NCI-H2107 treated with DMSO at 0.1 percent for 48 hours (cell line): Measurements from ENCODE around the gene MIX23.

Source experiments
- DNase-seq: peaks from one replicate; lab custom pipeline; 2025; ENCODE audit not compliant: unreplicated experiment; lab: John Stamatoyannopoulos, UW

The MIX23 gene

GRCh38 chr3:122353215-122353614 is 29.8 kb downstream of the MIX23 start:
- DNase-seq, result no peak

DNA sequence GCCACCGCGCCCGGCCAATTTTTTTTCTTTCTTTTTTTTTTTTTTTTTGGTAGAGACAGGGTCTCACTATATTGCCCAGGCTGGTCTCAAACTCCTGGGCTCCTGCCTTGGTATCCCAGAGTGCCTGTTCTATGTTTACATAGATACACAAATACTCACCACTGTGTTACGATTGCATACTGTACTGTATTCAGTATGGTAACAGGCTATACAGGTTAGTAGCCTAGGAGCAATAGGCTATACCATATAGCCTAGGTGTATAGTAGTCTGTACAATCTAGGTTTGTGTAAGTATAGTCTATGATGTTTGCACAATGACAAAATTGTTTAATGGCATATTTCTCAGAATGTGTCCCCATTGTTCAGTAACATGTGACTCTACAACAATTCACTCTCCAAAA is 31.4 kb downstream of the MIX23 start:
- DNase-seq, result no peak

DNA sequence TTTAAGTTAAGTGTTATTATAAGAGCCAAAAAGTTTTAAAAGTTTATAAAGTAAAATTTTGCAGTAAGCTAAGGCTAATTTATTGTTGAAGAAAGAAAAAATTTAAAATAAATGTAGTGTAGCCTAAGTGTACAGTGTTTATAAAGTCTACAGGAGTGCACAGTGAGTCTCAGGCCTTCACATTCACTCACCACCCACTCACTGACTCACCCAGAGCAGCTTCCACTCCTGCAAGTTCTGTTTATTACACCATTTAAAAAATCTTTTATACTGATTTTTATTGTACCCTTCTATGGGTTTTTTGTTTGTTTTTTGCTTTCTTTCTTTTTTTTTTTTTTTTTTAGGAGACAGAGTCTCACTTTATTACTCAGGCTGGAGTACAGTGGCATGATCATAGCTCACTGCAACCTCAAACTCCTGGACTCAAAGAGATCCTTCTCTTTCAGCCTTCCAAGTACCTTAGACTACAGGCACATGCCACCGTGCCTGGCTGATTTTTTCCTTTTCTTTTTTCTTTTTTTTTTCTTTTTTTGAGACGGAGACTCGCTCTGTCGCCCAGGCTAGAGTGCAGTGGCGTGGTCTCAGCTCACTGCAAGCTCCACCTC is 32.1 kb downstream of the MIX23 start:
- no peak for DNase-seq

- DNase-seq, result no peak
Observed at GRCh38 chr3:122349171-122349570, 33.9 kb downstream of the MIX23 start.

- no peak for DNase-seq
Observed at GRCh38 chr3:122343654-122344053, 39.4 kb downstream of the MIX23 start.

DNA sequence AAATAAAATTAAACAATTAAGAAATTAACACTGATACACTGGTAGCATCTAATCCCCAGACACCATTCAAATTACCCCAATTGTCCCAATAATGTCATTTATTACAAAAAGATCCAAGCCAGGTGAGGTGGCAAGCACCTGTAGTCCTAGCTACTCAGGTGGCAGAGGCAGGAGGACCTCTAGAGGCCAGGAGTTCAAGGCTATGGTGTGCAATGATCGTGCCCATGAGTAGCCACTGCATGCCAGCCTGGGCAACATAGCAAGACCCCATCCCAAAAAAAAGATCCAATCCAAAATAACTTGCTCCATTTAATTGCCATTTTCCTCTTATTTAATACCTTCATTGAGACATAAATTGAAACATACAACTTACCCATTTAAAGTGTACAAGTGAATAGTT is 40.2 kb downstream of the MIX23 start:
- no peak for DNase-seq

- DNase-seq, result no peak
Observed at GRCh38 chr3:122332551-122332950, 50.5 kb downstream of the MIX23 start.

DNA sequence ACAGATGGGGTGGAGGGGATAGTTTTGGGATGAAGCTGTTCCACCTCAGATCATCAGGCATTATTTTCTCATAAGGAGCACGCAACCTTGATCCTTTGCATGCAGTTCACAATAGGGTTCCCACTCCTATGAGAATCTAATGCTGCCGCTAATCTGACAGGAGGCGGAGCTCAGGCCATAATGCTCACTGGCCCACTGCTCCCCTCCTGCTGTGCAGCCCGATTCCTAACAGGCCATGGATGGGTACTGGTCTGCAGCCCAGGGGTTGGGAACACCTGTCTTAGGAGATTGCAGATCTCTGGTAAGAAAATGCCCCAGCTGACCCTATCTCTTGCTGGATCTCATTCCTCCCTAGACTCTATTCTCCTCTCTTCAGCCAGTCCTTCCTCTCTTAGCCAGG is 51.1 kb downstream of the MIX23 start:
- DNase-seq, result no peak

DNA sequence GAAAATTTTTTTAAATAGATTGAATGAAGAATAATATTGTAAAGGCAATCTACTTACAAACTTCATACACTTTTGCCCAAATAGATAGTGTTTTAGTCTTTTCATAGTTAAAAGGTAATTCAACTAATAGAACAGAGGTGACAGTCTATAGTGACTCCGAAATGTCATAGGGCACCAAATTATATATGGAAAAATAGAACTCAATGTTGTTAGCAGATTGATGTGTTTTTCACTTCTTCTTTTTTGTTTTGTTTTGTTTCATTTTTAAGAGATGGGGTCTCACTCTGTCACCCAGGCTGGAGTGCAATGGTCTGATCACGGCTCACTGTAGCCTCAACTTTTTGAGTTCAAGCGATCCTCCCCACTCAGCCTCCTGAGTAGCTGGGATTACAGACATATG is 57.3 kb downstream of the MIX23 start:
- no peak for DNase-seq

GRCh38 chr3:122324871-122325323 is 58.1 kb downstream of the MIX23 start, which contains the start of gene CSTA:
Gene CSTA (plus strand): TSS chr3:122325248. CDS start chr3:122325293, 45 bp downstream.
- DNase-seq, result no peak

GRCh38 chr3:122322095-122323075 is 60.6 kb downstream of the MIX23 start:
- DNase-seq, result no peak

- no peak for DNase-seq
Observed at GRCh38 chr3:122318620-122319019, 64.4 kb downstream of the MIX23 start.

- no peak for DNase-seq
Observed at GRCh38 chr3:122316368-122316767, 66.7 kb downstream of the MIX23 start.

GRCh38 chr3:122315619-122316018 is 67.4 kb downstream of the MIX23 start:
- no peak for DNase-seq

DNA sequence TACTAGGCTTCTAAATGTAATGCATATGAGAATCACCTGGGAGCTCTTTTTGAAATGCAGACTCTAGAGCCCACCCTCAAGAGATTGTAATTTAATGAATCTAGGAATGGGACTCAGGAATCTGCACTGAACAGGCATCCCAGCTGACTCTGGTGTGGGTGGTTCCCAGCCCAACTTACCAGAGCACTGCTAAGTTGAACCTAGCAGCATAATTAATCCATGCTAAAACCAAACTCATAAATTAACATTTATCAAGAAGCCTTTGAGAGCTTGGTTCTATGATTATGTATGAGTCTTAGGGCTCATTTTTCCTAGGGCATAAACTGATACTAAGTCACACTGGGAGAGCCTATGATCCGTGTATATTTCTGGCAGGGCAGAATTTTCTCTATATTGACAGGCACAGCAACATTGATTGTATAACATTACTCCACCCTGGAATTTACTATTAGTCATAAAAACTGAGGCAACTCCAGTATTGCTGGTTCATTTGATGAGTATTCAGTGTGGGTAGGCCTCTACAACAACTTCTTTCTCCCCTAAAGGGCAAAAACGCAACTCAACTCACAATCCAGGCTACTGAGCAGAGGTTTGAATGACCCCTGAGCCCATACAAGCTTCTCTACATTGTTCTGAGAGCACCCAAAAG is 68.7 kb downstream of the MIX23 start:
- DNase-seq, result no peak

DNA sequence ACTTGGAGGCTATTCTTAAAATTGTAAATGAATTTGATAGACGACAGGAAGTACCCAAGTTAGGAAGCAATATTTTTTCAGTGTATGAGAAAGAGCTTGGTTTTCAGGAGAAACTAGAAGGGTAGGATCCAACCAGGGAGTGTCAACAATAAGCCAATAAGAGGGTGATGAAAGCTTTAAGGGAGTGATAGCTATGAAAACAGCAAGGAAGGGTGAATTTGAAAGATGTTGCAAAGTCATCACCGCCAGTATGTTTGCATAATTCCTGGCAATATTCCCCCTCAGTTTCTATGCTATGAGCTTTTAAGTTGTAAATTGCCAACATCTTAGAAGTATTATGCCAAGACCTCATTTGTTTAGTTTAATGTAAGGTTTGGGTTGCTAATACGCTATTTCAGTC is 69.8 kb downstream of the MIX23 start:
- DNase-seq, result no peak

- DNase-seq, result no peak
Observed at GRCh38 chr3:122312826-122313225, 70.2 kb downstream of the MIX23 start.

- DNase-seq, result no peak
Observed at GRCh38 chr3:122310361-122310760, 72.7 kb downstream of the MIX23 start.
